NCI-H1417 treated with DMSO at 0.1 percent for 48 hours (cell line): Measurements from ENCODE around the gene CDR2.
"Not testable (repeated sequence)": the region's sequence is repeated elsewhere in the genome, so short reads cannot be mapped to it uniquely, and the experiment has no call there.

ENCODE experiments used
- DNase-seq: peaks from one replicate; lab custom pipeline; 2025; lab: John Stamatoyannopoulos, UW

The CDR2 gene

DNA sequence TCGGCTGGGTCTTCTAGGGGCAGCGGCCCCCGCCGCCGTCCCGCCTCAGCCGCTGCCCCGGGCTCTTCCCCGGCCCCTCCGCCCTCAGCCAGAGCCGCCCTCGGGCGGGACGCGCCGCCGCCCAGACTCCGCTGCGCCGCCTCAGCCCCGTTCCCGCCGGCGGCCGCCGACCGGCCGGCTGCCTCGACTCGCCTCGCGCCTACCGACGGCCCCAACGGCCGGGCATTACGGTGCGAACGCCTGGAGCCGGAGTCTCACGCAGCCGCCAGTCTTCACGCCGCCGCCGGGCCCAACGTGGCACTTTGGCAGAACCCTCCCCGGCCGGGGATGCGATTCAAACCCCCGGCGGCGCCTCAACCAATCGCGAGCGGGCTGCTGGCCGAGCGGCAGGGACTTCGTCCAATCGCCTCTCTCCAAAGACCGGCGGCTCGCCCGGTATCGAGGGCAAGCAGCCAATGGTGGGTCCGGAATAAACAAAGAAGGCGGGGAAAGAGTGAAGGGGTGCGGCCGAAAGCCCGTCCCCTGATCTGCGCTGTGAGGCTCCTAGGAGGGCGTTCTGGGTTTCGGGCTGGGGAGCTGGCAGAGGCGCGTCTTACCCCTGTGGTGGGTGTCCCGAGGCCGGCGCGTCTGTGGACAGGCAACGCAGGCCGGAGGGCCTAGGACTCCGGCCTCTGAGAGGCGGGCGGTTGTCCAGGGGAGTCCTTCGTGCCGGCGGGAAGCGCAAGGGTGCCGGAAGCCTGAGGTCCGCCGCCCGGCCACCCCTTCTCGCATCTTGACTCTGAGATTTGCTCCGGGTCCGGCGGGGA, at the start of gene CDR2:
CDR2 (minus strand) TSS at position 309 of the 806 bp plus-strand sequence. CDS start 310 bp downstream, outside the sequence.
- DNase-seq, result peak; percentile 73

GRCh38 chr16:22423716-22424115, 49.3 kb upstream of the CDR2 start:
- DNase-seq, result no peak

- DNase-seq, result no peak
Observed at GRCh38 chr16:22421136-22421535, 46.7 kb upstream of the CDR2 start.

DNA sequence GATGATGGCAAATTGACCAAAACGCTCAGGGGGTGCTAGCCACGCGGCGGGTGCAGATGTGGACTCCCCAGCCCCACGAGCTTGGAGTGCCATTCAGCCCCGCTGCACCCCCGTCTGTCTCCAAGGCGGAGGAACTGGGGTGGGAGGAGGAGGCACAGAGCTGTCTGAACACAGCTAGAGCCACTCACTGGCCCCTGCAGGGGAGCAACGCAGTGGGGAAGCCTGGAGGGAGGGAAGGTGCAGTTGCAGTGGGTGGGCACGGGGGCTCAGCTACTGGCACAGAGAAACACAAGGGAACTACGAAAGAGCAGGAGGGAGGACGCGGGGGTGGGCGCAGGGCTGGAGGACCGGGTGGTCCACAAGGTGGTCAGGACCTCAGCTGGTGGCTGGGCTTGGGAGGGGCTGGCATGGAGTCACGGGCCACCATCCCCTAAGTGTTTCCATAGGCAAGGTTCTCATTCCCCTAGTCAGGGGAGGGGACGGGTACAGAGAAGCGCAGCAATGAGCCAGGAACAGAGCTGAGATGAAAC, 46.3 kb upstream of the CDR2 start:
- DNase-seq, result no peak

- no peak for DNase-seq
Observed at GRCh38 chr16:22419908-22420307, 45.5 kb upstream of the CDR2 start.

DNA sequence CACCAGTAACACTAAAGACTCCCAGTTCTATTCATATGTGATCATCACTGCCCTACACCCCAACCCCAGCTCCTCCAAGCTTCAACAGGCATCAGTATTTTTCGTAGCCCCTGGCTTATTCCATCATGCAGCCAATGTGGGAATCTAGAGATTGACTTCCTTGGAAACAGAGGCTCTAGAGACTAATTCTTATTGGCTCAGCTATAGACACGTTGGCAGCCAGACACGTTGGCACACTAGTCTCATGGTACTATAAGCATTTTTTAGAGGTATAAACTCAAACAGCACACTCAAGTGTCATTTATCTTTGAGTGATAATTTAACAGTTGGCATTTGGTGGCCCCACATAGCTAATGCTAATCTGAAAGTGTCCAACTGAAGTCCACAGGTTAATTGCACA, 44.4 kb upstream of the CDR2 start:
- DNase-seq, result no peak

- DNase-seq, result not testable (repeated sequence)
Observed at GRCh38 chr16:22417798-22418197, 43.4 kb upstream of the CDR2 start.

GRCh38 chr16:22417019-22417418, 42.6 kb upstream of the CDR2 start:
- DNase-seq, result no peak

DNA sequence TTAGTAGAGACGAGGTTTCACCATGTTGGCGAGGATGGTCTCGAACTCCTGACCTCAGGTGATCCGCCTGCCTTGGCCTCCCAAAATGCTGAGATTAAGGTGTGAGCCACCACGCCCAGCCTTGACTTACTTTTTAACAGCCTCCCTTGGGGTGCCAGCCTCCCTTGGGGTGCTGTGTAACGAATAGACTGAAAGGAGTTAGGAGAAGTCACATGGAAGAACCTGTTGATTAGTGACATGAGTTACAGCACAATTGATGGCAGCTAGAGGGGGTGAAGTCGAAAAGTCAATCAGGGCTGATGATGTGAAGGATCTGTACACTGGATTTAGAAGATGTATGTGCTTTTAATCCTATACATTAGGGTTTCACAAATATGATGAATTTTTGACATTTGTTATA, 39.4 kb upstream of the CDR2 start:
- no peak for DNase-seq

DNA sequence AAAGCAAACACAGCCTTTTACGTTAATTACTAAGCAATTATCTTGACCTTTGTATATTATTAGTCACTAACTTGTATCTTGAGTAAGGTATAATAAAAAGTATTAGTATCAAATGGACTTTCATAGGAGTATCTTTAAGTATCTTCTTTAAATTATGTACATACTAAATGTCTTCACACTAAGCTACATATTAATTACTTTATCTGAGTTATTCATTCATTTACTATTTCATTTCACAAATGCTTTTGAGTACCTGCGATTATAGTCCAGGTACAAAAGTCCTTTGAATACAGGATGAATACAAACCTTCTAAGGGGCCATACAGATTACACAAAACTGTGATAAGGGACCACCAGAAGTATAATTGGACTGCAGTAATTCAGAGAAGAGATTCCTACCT, 33.1 kb upstream of the CDR2 start:
- DNase-seq, result no peak

DNA sequence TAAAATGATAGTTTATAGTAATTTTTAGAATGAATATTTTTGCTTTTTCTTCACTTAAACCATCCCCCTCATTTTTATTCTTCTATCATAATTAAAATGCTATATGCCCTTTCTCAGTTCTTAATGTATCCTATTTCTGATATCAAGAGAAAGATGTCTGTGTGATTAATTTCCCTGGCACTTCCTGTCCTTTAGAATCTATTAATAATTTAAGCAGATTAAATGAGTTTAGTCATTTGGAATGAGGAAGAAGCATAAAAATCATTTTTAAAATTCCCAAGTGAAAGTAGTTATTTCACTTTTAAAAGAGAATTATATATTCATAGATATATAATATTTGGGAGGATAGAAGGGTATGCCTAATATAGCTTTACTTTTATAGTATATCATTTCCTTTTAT, 27.8 kb upstream of the CDR2 start:
- no peak for DNase-seq

DNA sequence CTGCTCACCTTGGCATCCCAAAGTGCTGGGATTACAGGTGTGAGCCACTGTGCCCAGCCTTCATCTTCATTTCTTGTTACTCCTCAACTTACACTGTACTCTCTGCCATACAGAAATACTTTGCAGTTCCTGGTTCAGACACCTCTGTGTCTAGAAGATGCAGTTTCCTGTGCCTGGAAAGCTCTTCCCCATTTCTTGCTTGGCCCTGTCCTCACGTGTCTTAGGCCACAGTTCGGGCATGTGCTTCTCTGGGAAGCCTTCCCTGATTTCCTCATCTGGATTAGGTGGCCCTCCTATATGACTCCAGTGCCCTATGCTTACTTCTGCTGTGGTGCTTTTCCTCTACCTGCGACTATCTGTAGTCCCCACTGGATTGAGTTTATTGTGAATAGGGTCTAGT, 26.5 kb upstream of the CDR2 start:
- DNase-seq, result no peak

DNA sequence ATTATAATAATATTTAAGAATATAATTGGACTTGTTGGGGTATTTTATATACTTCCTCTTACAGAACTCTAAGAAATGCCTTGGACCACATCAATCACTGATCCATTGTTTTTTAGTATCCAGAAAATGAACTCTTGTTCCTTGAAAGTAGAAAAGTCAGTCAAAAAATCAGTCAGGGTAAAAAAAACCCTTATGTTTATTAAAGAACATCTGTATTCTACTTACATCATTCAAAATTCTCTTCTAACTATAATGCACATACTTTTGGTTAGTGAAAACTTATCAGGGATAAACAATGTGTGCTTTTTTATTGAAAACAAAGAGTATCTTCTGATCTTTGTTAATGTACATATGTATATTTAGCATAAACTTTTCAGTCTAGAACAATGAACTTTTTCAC, 23.5 kb upstream of the CDR2 start:
- no peak for DNase-seq

DNA sequence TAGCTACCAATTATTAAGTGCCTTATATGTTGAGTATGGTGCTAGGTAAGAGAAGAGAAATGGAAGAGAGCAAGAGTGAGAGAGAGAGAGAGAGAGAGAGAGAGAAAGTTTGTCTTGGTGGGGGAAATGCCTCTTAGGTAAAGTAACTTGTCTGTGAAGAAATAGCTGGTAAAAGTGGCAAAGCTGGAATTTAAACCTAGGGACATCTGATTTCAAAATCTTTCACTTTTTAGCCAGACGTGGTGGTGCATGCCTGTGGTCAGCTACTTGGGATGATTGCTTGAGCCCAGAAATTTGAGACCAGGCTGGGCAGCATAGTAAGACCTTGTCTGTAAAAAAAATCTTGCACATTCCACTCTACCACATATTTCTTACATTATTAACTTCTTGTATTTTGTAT, 23.0 kb upstream of the CDR2 start:
- no peak for DNase-seq

GRCh38 chr16:22395960-22396359, 21.5 kb upstream of the CDR2 start:
- no peak for DNase-seq

DNA sequence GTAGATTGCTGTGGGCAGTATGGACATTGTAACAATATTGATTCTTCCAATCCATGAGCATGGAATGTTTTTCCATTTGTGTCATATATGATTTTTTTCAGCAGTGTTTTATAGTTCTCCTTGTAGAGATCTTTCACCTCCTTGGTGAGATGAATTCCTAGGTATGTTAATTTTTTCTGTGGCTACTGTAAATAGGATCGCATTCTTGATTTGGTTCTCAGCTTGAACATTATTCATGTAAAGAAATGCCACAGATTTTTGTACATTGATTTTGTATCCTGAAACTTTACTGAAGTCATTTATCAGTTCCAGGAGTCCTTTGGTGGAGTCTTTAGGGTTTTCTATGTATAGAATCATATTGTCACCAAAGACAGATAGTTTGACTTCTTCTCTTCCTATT, 19.7 kb upstream of the CDR2 start:
- DNase-seq, result no peak

- peak; percentile 34 for DNase-seq
Observed at GRCh38 chr16:22388101-22388644, 13.8 kb upstream of the CDR2 start.

GRCh38 chr16:22386976-22387375, 12.6 kb upstream of the CDR2 start:
- no peak for DNase-seq

DNA sequence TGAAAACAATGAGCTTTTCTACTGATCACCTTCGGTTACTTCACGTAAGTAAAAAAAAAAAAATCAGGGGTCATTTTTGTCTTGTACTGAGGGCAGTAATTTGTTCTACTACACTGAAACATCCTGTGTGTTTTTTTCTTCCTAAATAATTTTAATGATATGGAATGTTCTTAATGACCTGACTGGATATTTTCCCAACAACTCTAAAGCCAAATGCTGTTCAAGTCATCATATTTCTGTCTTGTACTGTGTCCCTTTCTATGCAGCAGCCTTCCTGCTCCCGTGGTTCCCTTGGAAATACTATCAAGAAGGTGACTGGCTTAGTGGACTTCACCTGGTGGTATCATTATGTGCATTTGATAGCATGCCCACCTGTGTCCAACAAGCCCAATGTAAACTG, 10.8 kb upstream of the CDR2 start:
- no peak for DNase-seq

- no peak for DNase-seq
Observed at GRCh38 chr16:22383827-22384226, 9.4 kb upstream of the CDR2 start.

DNA sequence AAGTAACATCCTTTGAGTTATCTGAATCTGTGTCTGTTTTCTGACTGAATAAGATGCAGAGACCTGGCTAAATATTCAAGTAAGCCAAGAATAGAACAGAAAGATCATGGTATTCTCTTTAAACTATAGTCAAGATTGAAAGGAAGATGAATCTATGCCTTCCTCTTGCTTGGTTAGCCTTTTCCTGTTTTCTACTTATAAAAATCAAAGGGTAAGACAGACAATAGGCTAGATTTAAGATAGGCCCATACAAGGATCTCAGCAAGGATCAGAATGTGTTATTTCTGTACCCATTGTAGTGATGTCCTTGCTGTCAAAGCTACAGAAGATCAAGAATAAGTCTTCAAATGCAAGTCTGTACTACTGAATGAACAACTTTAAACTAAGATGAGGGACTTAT, 7.0 kb upstream of the CDR2 start:
- no peak for DNase-seq

GRCh38 chr16:22380529-22380928, 6.1 kb upstream of the CDR2 start:
- no peak for DNase-seq

GRCh38 chr16:22379656-22380055, 5.2 kb upstream of the CDR2 start:
- DNase-seq, result no peak
